SK-N-SH treated with all-trans-retinoic acid at 6 μM for 48 hours (cell line): Measurements from ENCODE around the gene NUMA1.

Source experiments
- ARNTL ChIP-seq: fragments of 450-650 bp; formaldehyde crosslinking; IDR thresholded peaks from 2 replicates; pipeline ENCODE4 v1.5.0; 2020; ENCODE audit warnings: low read depth, mild to moderate bottlenecking, moderate library complexity, borderline replicate concordance
- BACH2 ChIP-seq: fragments of 250-450 bp; sonication (Bioruptor Pico); IDR thresholded peaks from 2 replicates; pipeline ENCODE4 v1.9.0; 2021; ENCODE audit warnings: mild to moderate bottlenecking, borderline replicate concordance
- CSRNP3 ChIP-seq: fragments of 250-450 bp; sonication (Bioruptor Pico); IDR thresholded peaks from 2 replicates; pipeline ENCODE4 v1.5.1; 2021; ENCODE audit warnings: mild to moderate bottlenecking, moderate library complexity
- PATZ1 ChIP-seq: fragments of 250-450 bp; sonication (Bioruptor Pico); IDR thresholded peaks from 2 replicates; pipeline ENCODE4 v1.8.0; 2020; ENCODE audit warnings: mild to moderate bottlenecking, moderate library complexity, borderline replicate concordance
- RARB ChIP-seq: fragments of 250-450 bp; sonication (Bioruptor Pico); IDR thresholded peaks from 2 replicates; pipeline ENCODE4 v1.8.0; 2021; ENCODE audit warnings: mild to moderate bottlenecking, moderate library complexity
- ZFP3 ChIP-seq: fragments of 250-450 bp; sonication (Bioruptor Pico); IDR thresholded peaks from 2 replicates; pipeline ENCODE4 v1.5.0; 2020; ENCODE audit warnings: mild to moderate bottlenecking, moderate library complexity
- ZFP30 ChIP-seq: fragments of 450-650 bp; formaldehyde crosslinking; IDR thresholded peaks from 2 replicates; pipeline ENCODE4 v1.5.0; 2022; ENCODE audit warnings: mild to moderate bottlenecking, moderate library complexity
- ZNF8 ChIP-seq: fragments of 450-650 bp; formaldehyde crosslinking; IDR thresholded peaks from 2 replicates; pipeline ENCODE4 v1.5.0; 2020; ENCODE audit warnings: mild to moderate bottlenecking, moderate library complexity

DNA sequence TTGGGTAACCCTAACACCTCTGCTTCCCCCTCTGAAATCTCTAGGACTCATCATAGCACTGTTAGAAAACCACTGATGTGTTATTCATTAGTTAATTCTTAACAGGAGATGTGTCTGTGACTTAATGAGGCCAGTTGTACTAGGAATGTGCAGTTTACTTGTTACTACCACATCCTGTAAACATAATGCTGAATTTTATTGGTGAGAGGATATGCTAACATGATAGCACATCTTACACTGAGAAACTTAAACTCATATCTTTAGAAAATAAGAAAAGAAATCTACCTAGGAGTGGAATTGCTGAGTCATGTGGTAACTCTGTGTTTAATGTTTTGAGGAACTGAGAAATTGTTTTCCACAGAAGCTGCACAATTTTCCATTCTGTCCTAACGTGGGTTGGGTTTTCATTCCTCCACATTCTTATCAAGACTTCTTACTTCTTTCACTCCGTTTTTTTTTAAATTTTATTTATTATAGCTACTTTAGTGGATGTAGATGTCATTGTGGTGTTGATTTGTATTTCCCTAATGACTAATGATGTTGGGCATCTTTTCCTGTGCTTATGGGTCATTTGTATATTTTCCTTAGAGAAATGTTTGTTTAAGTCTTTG, 117.8 kb downstream of the NUMA1 start:
- TF ChIP-seq CSRNP3 (CRISPR knock-in tag) (no peak), PATZ1 (CRISPR knock-in tag) (no peak), BACH2 (CRISPR knock-in tag) (no peak), RARB (no peak), ARNTL (no peak), ZNF8 (CRISPR knock-in tag) (no peak), ZFP3 (CRISPR knock-in tag) (no peak), ZFP30 (no peak)
